HepG2 (cell line): ENCODE data around the gene ITGB5. TPM values are rescaled to one million over a fixed set of nuclear protein-coding genes. Genes with fewer than 3 reads are reported as not detected.

Experiments
- ATAC-seq: fragments of 200-7000 bp; cut with Tn5 transposase; 3 replicates; pipeline ENCODE4 v1.9.1; 2020; ENCODE audit warnings: mild to moderate bottlenecking, moderate library complexity
- BruUV-seq: library from RNA; stranded (reverse); fragments of 400-500 nt; replicated peaks from 2 replicates; lab custom pipeline; 2021; lab: Mats Ljungman, UMichigan
- CTCF ChIA-PET: fragments of 300-600 bp; formaldehyde crosslinking; extraction: SDS; loops from one replicate; lab custom pipeline; 2021; ENCODE audit warnings: low total read pairs, inconsistent platforms, low intra/inter-chr PET ratio; lab: Yijun Ruan, JAX
- POLR2A ChIA-PET: fragments of 350-600 bp; sonication (Branson Sonifier 250); formaldehyde crosslinking; loops from one replicate; lab custom pipeline; 2020; ENCODE audit warnings: antibody characterized with exemption, inconsistent platforms; lab: Yijun Ruan, JAX
- DNase-seq: peaks from one replicate; pipeline ENCODE4 v3.0.0-alpha.2; 2015; ENCODE audit warnings: low spot score
- FAIRE-seq: peaks from 3 replicates; lab custom pipeline; 2011; peaks lifted over from hg19 to GRCh38; lab: Jason Lieb, UNC
- H2AFZ ChIP-seq: one replicate; pipeline ENCODE4 v1.6.1; 2011; ENCODE audit warnings: low read length, inconsistent platforms
- H3K27ac ChIP-seq: fragments of 300-600 bp; 3 replicates; pipeline ENCODE4 v1.8.0; 2011; ENCODE audit warnings: mixed run types, mild to moderate bottlenecking, mixed read lengths, low read length, inconsistent platforms; ENCODE audit not compliant: insufficient read depth; ENCODE audit errors: extremely low read length
- H3K27me3 ChIP-seq, 2 experiments: fragments of 200-600 bp in 1 of 2; 2 replicates in 1 of 2; 3 replicates in 1 of 2; pipeline versions ENCODE4 v1.6.0 to v1.8.0; 2011; ENCODE audit warnings: low read length in 2 of 2, mild to moderate bottlenecking in 2 of 2, moderate library complexity in 2 of 2, inconsistent platforms in 1 of 2; ENCODE audit not compliant: insufficient read depth in 2 of 2, control insufficient read depth in 1 of 2
- H3K36me3 ChIP-seq, 2 experiments: fragments of 200-600 bp in 1 of 2; replicated peaks in 1 of 2; 2 replicates in 1 of 2; 3 replicates in 1 of 2; pipeline versions ENCODE4 v1.5.1 to v1.8.0; 2011; ENCODE audit warnings: low read length in 2 of 2, inconsistent platforms in 1 of 2; ENCODE audit not compliant: insufficient read depth in 2 of 2, control insufficient read depth in 1 of 2
- H3K4me1 ChIP-seq: 2 replicates; pipeline ENCODE4 v1.5.1; 2012; ENCODE audit warnings: low read length, inconsistent platforms; ENCODE audit not compliant: insufficient read depth
- H3K4me2 ChIP-seq: 2 replicates; pipeline ENCODE4 v1.6.0; 2011; ENCODE audit warnings: low read depth, low read length, inconsistent platforms
- H3K4me3 ChIP-seq, 3 experiments: fragments of 200-600 bp in 1 of 3; sonication (generic), shearing (Covaris generic) in 1 of 3; replicated peaks in 1 of 3; 2 replicates each; pipeline ENCODE4 v1.5.1; 2011 to 2016; ENCODE audit warnings: low read length in 3 of 3, inconsistent platforms in 2 of 3, low read depth in 2 of 3, mild to moderate bottlenecking in 2 of 3, control low read depth in 1 of 3, mixed read lengths in 1 of 3; ENCODE audit not compliant: insufficient read depth in 1 of 3
- H3K79me2 ChIP-seq: one replicate; pipeline ENCODE4 v1.6.1; 2011; ENCODE audit warnings: low read length, inconsistent platforms; ENCODE audit not compliant: insufficient read depth
- H3K9ac ChIP-seq: 2 replicates; pipeline ENCODE4 v1.6.0; 2011; ENCODE audit warnings: mild to moderate bottlenecking, low read depth, low read length, inconsistent platforms; ENCODE audit not compliant: insufficient read depth
- H3K9me3 ChIP-seq: 2 replicates; pipeline ENCODE4 v1.5.1; 2012; ENCODE audit warnings: mild to moderate bottlenecking, low read length
- H4K20me1 ChIP-seq: 2 replicates; pipeline ENCODE4 v1.6.0; 2011; ENCODE audit warnings: inconsistent platforms, mild to moderate bottlenecking, low read length, moderate library complexity; ENCODE audit not compliant: insufficient read depth
- ATF7-NPFF ChIP-seq: sonication (generic); formaldehyde crosslinking; IDR thresholded peaks from 2 replicates; pipeline ENCODE4 v1.8.1; 2023; ENCODE audit warnings: mild to moderate bottlenecking, low read depth, missing genetic modification reagents, moderate library complexity
- KDM6A ChIP-seq: IDR thresholded peaks from 2 replicates; pipeline ENCODE4 v1.6.1; 2016; ENCODE audit warnings: low read depth
- MAZ ChIP-seq, 2 experiments: sonication (generic) in 1 of 2; formaldehyde crosslinking in 1 of 2; IDR thresholded peaks; 2 replicates each; pipeline versions ENCODE4 v1.5.0 to v1.6.1; 2012 to 2020; ENCODE audit warnings: low read depth in 2 of 2, mild to moderate bottlenecking in 2 of 2, borderline replicate concordance in 1 of 2, improper control_type of control experiment in 1 of 2, low read length in 1 of 2, missing genetic modification reagents in 1 of 2, moderate library complexity in 1 of 2
- MTA3 ChIP-seq: sonication (generic); formaldehyde crosslinking; IDR thresholded peaks from 2 replicates; pipeline ENCODE4 v1.4.0; 2020; ENCODE audit warnings: missing genetic modification reagents
- MTF2 ChIP-seq: sonication (generic); formaldehyde crosslinking; IDR thresholded peaks from 2 replicates; pipeline ENCODE4 v1.5.0; 2020; ENCODE audit warnings: missing genetic modification reagents, borderline replicate concordance
- POGZ ChIP-seq: sonication (generic); formaldehyde crosslinking; IDR thresholded peaks from 2 replicates; pipeline ENCODE4 v1.4.0; 2020; ENCODE audit warnings: mild to moderate bottlenecking, missing genetic modification reagents
- POLR2G ChIP-seq: fragments of 200-400 bp; formaldehyde crosslinking; IDR thresholded peaks from 2 replicates; pipeline ENCODE4 v1.6.1; 2018; ENCODE audit warnings: mild to moderate bottlenecking, low read depth, low read length, moderate library complexity
- RNF2 ChIP-seq: fragments of 450-650 bp; conservative IDR thresholded peaks from 2 replicates; pipeline ENCODE4 v1.6.1; 2016; ENCODE audit warnings: low read depth
- SNRNP70 ChIP-seq: fragments of 200-400 bp; formaldehyde crosslinking; IDR thresholded peaks from 2 replicates; pipeline ENCODE4 v1.6.1; 2017; ENCODE audit warnings: mild to moderate bottlenecking, low read depth, low read length, moderate library complexity
- ZNF816 ChIP-seq: sonication (generic); formaldehyde crosslinking; IDR thresholded peaks from 2 replicates; pipeline ENCODE4 v1.8.0; 2022; ENCODE audit warnings: missing genetic modification reagents, mild to moderate bottlenecking, borderline replicate concordance
- WGBS: methylation state at CpG from one replicate; pipeline ENCODE4 v1.1.6; 2017; ENCODE audit warnings: low lambda C conversion rate; 5-methylcytosine and 5-hydroxymethylcytosine counted together
- in situ Hi-C: cut with HindIII; loops from 2 replicates; pipeline ENCODE4 v1.10.0; 2017; ENCODE audit warnings: low pct_unique_long_range_greater_than_20kb; ENCODE audit not compliant: extremely low pct_ligation_motif_present
- intact Hi-C: fragments of 100-400 bp; cut with micrococcal nuclease; formaldehyde crosslinking; loops from one replicate; pipeline ENCODE4 v1.10.0; 2022; ENCODE audit not compliant: unreplicated experiment
- polyA plus RNA-seq, 8 experiments: library from polyadenylated mRNA; depleted of rRNA in 3 of 8; stranded (reverse) in 7 of 8; unstranded in 1 of 8; fragments of >200 nt; fragmentation: Illumina TruSeq in 4 of 8; extraction: Trizol in 4 of 8; gene quantifications; 2 replicates each; pipeline versions ENCODE4 v1.2.1 to v1.2.3, GENCODE V29; 2011 to 2016; ENCODE audit warnings: low read depth in 4 of 8, missing spikeins in 1 of 8, mixed read lengths in 1 of 8; ENCODE audit not compliant: insufficient read depth in 1 of 8
- total RNA-seq, 5 experiments: library from RNA; depleted of rRNA; stranded (reverse); fragments of >200 nt; fragmentation: Illumina TruSeq; extraction: Trizol; gene quantifications; 2 replicates each; pipeline ENCODE4 v1.2.3, GENCODE V29; 2016; ENCODE audit warnings: low read depth in 1 of 5
- TF ChIP-seq, protein P1 (sequence below): sonication (generic); formaldehyde crosslinking; IDR thresholded peaks from 2 replicates; pipeline ENCODE4 v1.8.1; 2023; ENCODE audit warnings: missing genetic modification reagents, mild to moderate bottlenecking, borderline replicate concordance
- TF ChIP-seq, protein P2 (sequence below): sonication (generic); formaldehyde crosslinking; IDR thresholded peaks from 2 replicates; pipeline ENCODE4 v1.5.0; 2020; ENCODE audit warnings: mild to moderate bottlenecking, low read depth, missing genetic modification reagents, borderline replicate concordance

The ITGB5 gene
- total and polyA plus RNA-seq, 2 of the 13 experiments (the other 11 are each of a cell fraction or from before 2014, with no cell fraction given): 74.1 to 343 TPM

DNA sequence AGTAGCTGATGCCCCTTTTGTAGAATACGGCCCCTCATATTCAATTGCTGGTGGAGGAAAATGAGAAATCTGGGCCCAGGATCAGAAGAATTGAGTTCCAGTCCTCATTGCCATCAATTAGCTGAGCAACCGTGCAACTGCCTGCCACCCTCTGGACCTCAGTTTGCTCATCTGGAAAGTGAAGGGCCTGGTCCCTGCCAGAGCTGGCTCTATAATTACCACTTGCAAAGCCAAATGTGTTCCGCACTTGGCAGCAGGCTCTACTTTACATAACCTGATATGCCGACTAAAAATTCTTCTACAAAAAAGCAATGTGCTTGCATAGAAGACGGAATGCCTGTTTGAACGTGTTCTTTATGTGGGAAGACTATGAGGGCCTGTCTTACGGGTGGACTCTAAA lies 8.6 kb upstream of the ITGB5 start:
- no peak for TF ChIP-seq POLR2G
- TF ChIP-seq, protein P1, sequence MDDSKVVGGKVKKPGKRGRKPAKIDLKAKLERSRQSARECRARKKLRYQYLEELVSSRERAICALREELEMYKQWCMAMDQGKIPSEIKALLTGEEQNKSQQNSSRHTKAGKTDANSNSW: no peak
- no peak for TF ChIP-seq RNF2
- TF ChIP-seq, protein P2, sequence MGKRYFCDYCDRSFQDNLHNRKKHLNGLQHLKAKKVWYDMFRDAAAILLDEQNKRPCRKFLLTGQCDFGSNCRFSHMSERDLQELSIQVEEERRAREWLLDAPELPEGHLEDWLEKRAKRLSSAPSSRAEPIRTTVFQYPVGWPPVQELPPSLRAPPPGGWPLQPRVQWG (CRISPR knock-in tag): no peak
- FAIRE-seq (no peak), ATAC-seq (no peak), DNase-seq (no peak)
- H3K4me1 ChIP-seq: peaks cover 59% of the 10 kb centered on the region
- H3K27ac ChIP-seq: no peak overlapping the region
- in situ Hi-C loops: no loop called here
- intact Hi-C loops: no loop called here
- 99% methylated on average over 7 of the region's 7 CpGs for WGBS
- no TSS peak for BruUV-seq
- no peaks in the 10 kb centered on the region for H3K9me3 ChIP-seq
- ChIA-PET CTCF (no interaction called here), POLR2A (interaction anchor here (1.6 to 3.5 kb wide), 2 partner anchors 9 to 241 kb away, joined by 3 to 18 read pairs; partner anchors contain the start of gene ITGB5)
- H3K4me3 ChIP-seq: no peak overlapping the region
- no peaks in the 10 kb centered on the region; a peak in 1 of 5 replicates for H3K27me3 ChIP-seq
- H3K79me2 ChIP-seq: peaks cover 30% of the 10 kb centered on the region
- H3K36me3 ChIP-seq: peaks cover 3 to 5% of the 10 kb centered on the region in 2 experiments; a peak in 3 of 5 replicates
- H3K9ac ChIP-seq: no peak overlapping the region
- H2AFZ ChIP-seq: no peak overlapping the region
- no peak overlapping the region for H3K4me2 ChIP-seq
- H4K20me1 ChIP-seq: no peaks in the 10 kb centered on the region

- Histone ChIP-seq H3K27me3 (no peaks in the 10 kb centered on the region), H3K36me3 (peaks cover 3 to 5% of the 10 kb centered on the region in 2 experiments; a peak in 3 of 5 replicates), H3K27ac (no peak overlapping the region), H2AFZ (no peak overlapping the region), H4K20me1 (no peaks in the 10 kb centered on the region), H3K9ac (no peak overlapping the region), H3K9me3 (no peaks in the 10 kb centered on the region), H3K4me1 (peaks cover 52% of the 10 kb centered on the region), H3K4me3 (no peak overlapping the region), H3K4me2 (no peak overlapping the region), H3K79me2 (peaks cover 15% of the 10 kb centered on the region)
- in situ Hi-C loops (no loop called here), intact Hi-C loops (no loop called here)
- no peak for DNase-seq
- POLR2A ChIA-PET: no interaction called here
- ATAC-seq: no peak
- FAIRE-seq: no peak
- no TSS peak for BruUV-seq
- CTCF ChIA-PET: no interaction called here
- WGBS: 86% methylated on average over 2 of the region's 2 CpGs
- TF ChIP-seq MTA3 (CRISPR knock-in tag): no peak
- no peak for TF ChIP-seq KDM6A
- no peak for TF ChIP-seq ZNF816 (CRISPR knock-in tag)
- TF ChIP-seq MTF2 (CRISPR knock-in tag): no peak
- no peak for TF ChIP-seq MAZ (IDR thresholded peaks at IDR 0.05; ENCODE audit: borderline replicate concordance, low read depth, low read length)
- TF ChIP-seq MAZ (CRISPR knock-in tag; IDR thresholded peaks at IDR 0.05; ENCODE audit: low read depth): no peak
- no peak for TF ChIP-seq SNRNP70
- TF ChIP-seq POGZ: no peak
- no peak for TF ChIP-seq ATF7-NPFF (CRISPR knock-in tag)
Measured at GRCh38 chr3:124893526-124893925, 6.4 kb upstream of the ITGB5 start.
